MM.1S (cell line): ENCODE measurements around the gene LMTK3.

Experiments used
- DNase-seq: peaks from one replicate; pipeline ENCODE4 v3.0.0-alpha.2; 2015
- H2AFZ ChIP-seq: fragments of 300-600 bp; sonication (generic); 2 replicates; pipeline ENCODE4 v1.6.0; 2016; ENCODE audit warnings: antibody characterized with exemption, low read length
- H3F3A ChIP-seq: fragments of 300-600 bp; sonication (generic); 2 replicates; pipeline ENCODE4 v1.6.1; 2016; ENCODE audit warnings: mild to moderate bottlenecking, antibody characterized with exemption, low read length, moderate library complexity, mixed read lengths; ENCODE audit not compliant: insufficient read depth
- H3K27ac ChIP-seq: fragments of 300-600 bp; sonication (generic); 2 replicates; pipeline ENCODE4 v1.5.1; 2016; ENCODE audit warnings: mild to moderate bottlenecking, low read length
- H3K27me3 ChIP-seq: fragments of 300-600 bp; sonication (generic); replicated peaks from 2 replicates; pipeline ENCODE4 v1.6.0; 2016; ENCODE audit warnings: low read length; ENCODE audit not compliant: insufficient read depth
- H3K36me3 ChIP-seq: fragments of 300-600 bp; sonication (generic); replicated peaks from 2 replicates; pipeline ENCODE4 v1.6.1; 2016; ENCODE audit warnings: mild to moderate bottlenecking, low read length, mixed read lengths; ENCODE audit not compliant: insufficient read depth
- H3K4me1 ChIP-seq: fragments of 300-600 bp; sonication (generic); 2 replicates; pipeline ENCODE4 v1.6.1; 2016; ENCODE audit warnings: low read length, mixed read lengths
- H3K4me2 ChIP-seq: fragments of 300-600 bp; sonication (generic); 2 replicates; pipeline ENCODE4 v1.6.0; 2016; ENCODE audit warnings: low read depth, low read length
- H3K4me3 ChIP-seq: fragments of 300-600 bp; sonication (generic); 2 replicates; pipeline ENCODE4 v1.5.1; 2016; ENCODE audit warnings: low read length, mixed read lengths
- H3K79me2 ChIP-seq: fragments of 300-600 bp; sonication (generic); 2 replicates; pipeline ENCODE4 v1.6.1; 2016; ENCODE audit warnings: mixed run types, low read length, mixed read lengths
- H3K9ac ChIP-seq: fragments of 300-600 bp; sonication (generic); 2 replicates; pipeline ENCODE4 v1.6.1; 2016; ENCODE audit warnings: low read length, mixed read lengths
- H3K9me2 ChIP-seq: fragments of 300-600 bp; sonication (generic); replicated peaks from 2 replicates; pipeline ENCODE4 v1.6.1; 2016; ENCODE audit warnings: mild to moderate bottlenecking, low read length, mixed read lengths; ENCODE audit not compliant: insufficient read depth
- H3K9me3 ChIP-seq: fragments of 300-600 bp; sonication (generic); replicated peaks from 2 replicates; pipeline ENCODE4 v1.6.1; 2016; ENCODE audit warnings: mild to moderate bottlenecking, low read length, mixed read lengths; ENCODE audit not compliant: insufficient read depth
- H4K20me1 ChIP-seq: fragments of 300-600 bp; sonication (generic); 2 replicates; pipeline ENCODE4 v1.6.1; 2016; ENCODE audit warnings: mild to moderate bottlenecking, low read length, moderate library complexity, mixed read lengths; ENCODE audit not compliant: insufficient read depth
- EZH2 ChIP-seq: fragments of 300-600 bp; sonication (generic); optimal IDR thresholded peaks from 2 replicates; pipeline ENCODE3; 2017; ENCODE audit warnings: low read depth, mild to moderate bottlenecking, antibody characterized with exemption, low read length, mixed read lengths
- EZH2phosphoT487 ChIP-seq: fragments of 300-600 bp; sonication (generic); IDR thresholded peaks from 2 replicates; pipeline ENCODE4 v1.6.1; 2018; ENCODE audit warnings: antibody characterized with exemption, low read length
- TF ChIP-seq, protein P1 (sequence below): fragments of 300-600 bp; sonication (generic); IDR thresholded peaks from 2 replicates; pipeline ENCODE4 v1.5.1; 2016; ENCODE audit warnings: antibody characterized with exemption, low read length, mixed read lengths

The LMTK3 gene

DNA sequence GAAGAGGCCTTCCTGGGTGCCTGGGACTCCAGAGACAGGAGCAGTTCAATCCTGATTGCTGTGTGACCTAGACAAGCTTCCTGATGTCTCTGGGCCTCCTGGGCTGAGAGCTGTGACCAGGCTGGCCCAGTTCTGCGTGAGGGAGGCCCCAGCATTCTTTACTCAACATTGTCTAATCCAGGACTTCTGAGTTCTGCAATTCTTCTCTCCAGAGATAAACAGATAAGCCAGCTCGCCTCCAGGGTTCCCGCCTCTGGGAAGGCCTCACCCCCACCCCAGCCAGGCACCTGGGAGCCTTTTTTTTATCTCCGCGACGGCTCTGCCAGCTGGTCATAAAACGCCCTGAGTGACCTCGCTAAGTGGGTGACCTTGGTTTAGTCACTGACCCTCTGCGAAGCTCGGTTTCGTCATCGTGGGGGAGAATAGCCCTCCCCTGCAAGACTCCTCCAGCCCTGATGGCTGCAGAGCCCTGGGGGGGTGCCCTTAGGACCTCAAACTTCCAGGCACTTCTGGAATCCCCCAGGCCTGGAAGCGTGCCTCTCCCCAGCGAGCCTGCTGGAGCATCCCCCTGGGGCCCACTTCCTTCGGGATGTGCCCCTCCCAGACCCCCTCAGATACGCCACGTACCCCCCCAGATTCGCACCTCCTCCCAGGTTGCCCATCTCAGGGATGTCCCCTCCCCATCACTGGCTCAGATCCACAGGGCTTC is 42.2 kb upstream of the LMTK3 start:
- H3K36me3 ChIP-seq, result no peaks in the 10 kb centered on the region
- H2AFZ ChIP-seq, result no peak overlapping the region
- H3K4me3 ChIP-seq, result no peak overlapping the region
- no peaks in the 10 kb centered on the region for H3K4me1 ChIP-seq
- TF ChIP-seq EZH2 (no peak), EZH2phosphoT487 (no peak)
- TF ChIP-seq, protein P1, sequence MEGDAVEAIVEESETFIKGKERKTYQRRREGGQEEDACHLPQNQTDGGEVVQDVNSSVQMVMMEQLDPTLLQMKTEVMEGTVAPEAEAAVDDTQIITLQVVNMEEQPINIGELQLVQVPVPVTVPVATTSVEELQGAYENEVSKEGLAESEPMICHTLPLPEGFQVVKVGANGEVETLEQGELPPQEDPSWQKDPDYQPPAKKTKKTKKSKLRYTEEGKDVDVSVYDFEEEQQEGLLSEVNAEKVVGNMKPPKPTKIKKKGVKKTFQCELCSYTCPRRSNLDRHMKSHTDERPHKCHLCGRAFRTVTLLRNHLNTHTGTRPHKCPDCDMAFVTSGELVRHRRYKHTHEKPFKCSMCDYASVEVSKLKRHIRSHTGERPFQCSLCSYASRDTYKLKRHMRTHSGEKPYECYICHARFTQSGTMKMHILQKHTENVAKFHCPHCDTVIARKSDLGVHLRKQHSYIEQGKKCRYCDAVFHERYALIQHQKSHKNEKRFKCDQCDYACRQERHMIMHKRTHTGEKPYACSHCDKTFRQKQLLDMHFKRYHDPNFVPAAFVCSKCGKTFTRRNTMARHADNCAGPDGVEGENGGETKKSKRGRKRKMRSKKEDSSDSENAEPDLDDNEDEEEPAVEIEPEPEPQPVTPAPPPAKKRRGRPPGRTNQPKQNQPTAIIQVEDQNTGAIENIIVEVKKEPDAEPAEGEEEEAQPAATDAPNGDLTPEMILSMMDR, result no peak
- H4K20me1 ChIP-seq, result no peaks in the 10 kb centered on the region
- H3K27me3 ChIP-seq, result peaks cover 85% of the 10 kb centered on the region
- no peaks in the 10 kb centered on the region for H3K79me2 ChIP-seq
- H3K27ac ChIP-seq, result no peak overlapping the region
- no peaks in the 10 kb centered on the region for H3K9me2 ChIP-seq
- H3K9ac ChIP-seq, result no peak overlapping the region
- no peaks in the 10 kb centered on the region for H3F3A ChIP-seq
- H3K9me3 ChIP-seq, result no peaks in the 10 kb centered on the region
- no peak overlapping the region for H3K4me2 ChIP-seq
- DNase-seq, result no peak

DNA sequence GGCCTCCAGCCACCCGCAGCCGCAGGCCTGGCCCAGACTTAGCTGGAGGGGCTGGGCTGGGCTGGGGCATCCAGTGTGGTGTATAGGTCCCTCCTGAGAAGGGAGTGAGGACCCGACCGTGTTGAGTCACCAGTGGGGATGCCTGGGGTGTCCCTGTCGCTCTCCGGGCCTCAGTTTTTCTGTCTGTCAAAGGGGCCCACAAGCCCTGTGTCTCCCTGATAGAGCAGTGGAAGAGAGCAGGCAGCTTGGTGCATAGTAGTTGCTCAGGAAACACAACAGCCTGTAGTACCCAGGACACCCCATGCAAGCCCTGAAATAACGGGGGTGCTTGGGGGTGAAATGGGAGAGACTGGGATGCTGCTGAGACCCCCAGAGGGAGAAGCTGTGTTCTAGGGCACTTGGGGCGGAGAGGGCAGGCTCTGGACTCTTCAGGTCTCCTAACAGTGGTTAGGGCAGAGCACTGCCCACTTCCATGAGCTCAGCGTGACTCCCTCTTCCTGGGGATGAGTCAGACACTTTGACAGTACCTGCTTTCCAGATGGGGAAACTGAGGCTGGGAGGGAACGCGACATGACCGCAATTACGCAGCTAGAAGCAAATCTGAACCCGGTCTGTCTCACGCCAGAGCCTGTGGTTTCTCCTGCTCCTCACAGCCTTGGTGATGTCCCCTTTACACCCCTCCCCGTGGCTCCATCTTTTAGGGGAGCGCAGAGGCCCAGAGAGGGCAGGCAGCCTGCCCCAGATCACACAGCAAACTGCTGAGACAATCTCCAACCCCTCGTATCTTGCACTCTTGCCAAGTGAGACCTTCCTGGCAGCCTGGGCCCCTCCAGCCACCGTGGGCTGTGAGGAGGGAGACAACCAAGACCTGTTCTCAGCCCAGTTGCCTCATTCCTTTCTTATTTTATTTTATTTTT is 41.0 kb upstream of the LMTK3 start:
- no peak overlapping the region for H3K4me2 ChIP-seq
- H3K27me3 ChIP-seq, result peaks cover 86% of the 10 kb centered on the region
- no peak overlapping the region for H3K27ac ChIP-seq
- H3K9me3 ChIP-seq, result no peaks in the 10 kb centered on the region
- no peak overlapping the region for H3K4me3 ChIP-seq
- no peaks in the 10 kb centered on the region for H3K36me3 ChIP-seq
- H3K9me2 ChIP-seq, result no peaks in the 10 kb centered on the region
- TF ChIP-seq EZH2phosphoT487, result no peak
- TF ChIP-seq, protein P1, result no peak
- no peak for TF ChIP-seq EZH2
- no peaks in the 10 kb centered on the region for H3K79me2 ChIP-seq
- H3K9ac ChIP-seq, result no peak overlapping the region
- DNase-seq, result no peak
- H2AFZ ChIP-seq, result no peak overlapping the region
- no peaks in the 10 kb centered on the region for H4K20me1 ChIP-seq
- no peaks in the 10 kb centered on the region for H3K4me1 ChIP-seq
- no peaks in the 10 kb centered on the region for H3F3A ChIP-seq

DNA sequence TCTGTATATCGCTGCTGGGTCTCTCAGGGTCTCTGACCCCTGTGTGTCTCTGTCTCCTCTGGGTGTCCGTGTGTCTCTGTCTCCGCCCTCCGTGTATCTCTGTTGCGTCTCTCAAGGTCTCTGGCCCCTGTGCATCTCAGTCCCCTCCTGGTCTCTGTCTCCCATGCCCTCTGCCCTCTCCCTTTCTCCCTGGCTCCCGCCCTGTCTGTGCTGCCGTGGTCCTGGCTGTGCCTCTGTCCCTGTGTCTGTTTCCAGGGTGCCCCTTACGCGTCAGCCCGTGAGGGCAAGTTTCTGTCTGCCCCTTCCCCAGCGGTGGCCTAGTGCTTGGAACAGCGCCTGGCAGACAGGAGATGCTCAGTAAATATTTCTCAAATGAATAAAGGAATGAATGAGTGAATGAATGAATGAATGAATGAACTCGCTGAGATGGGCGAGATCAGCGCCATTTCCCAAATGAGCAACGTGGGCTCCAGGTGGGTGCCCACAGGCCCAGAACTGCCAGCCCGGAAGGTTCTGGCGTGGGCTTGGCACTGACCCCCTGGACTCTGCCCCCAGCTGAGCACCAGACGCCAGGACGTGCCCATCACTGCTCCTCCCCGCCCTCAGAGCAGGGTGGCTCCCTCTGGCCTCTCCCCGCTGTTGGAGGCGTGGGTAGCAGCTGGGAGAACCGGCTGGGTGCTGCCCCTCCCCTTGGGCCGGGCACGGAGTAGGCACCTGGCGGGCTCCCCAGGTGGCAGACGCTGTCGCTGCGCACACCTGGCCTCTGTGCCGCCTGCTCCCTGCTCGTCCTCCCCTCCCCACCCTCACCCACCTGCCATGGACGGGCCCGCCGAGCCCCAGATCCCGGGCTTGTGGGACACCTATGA is 40.0 kb upstream of the LMTK3 start, which contains the start of gene SULT2B1:
Gene SULT2B1, plus strand, starts transcription at position 736 of the 866 bp plus-strand sequence. Its CDS starts 81 bp downstream, at position 817.
- no peak for DNase-seq

More for the DNA sequence above, 40.0 kb upstream of the LMTK3 start, which contains the start of gene SULT2B1:
- Histone ChIP-seq H3K36me3 (no peaks in the 10 kb centered on the region), H3K79me2 (no peaks in the 10 kb centered on the region), H3K9me2 (no peaks in the 10 kb centered on the region), H3K4me1 (no peaks in the 10 kb centered on the region), H3K27me3 (peaks cover 86% of the 10 kb centered on the region), H3K27ac (no peak within 1 kb of the TSS), H3F3A (no peaks in the 10 kb centered on the region), H2AFZ (no peak within 1 kb of the TSS), H4K20me1 (no peaks in the 10 kb centered on the region), H3K4me3 (no peak within 1 kb of the TSS), H3K4me2 (no peak within 1 kb of the TSS), H3K9ac (no peak within 1 kb of the TSS), H3K9me3 (no peaks in the 10 kb centered on the region)
- no peak for TF ChIP-seq EZH2
- TF ChIP-seq EZH2phosphoT487, result no peak
- TF ChIP-seq, protein P1, result no peak
